Cortex of kidney (tissue), 1 donor: ENCODE measurements around the gene ITGA6.
"Not testable (repeated sequence)": the region's sequence is repeated elsewhere in the genome, so short reads cannot be mapped to it uniquely, and the experiment has no call there.

ENCODE experiments used
- DNase-seq: peaks from one replicate; lab custom pipeline; 2025; lab: John Stamatoyannopoulos, UW

ITGA6 gene

DNA sequence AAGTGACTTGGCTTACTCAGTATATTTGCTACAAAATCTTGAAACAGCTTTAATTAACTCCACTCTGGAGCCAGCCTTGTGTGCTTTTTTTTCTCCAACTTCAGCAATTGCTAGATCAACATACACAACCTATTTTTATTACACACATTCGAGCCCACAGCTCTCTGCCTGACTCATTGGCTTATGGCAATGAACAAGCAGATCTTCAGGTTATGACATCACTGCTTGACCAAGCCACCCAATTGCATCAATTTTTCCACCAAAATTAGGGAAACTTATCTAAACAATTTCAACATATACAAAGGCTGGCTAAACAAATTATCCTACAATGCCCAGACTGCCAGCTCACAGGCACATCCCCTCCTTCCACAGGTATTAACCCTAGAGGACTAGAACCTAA, 88.9 kb downstream of the ITGA6 start:
- no peak for DNase-seq

DNA sequence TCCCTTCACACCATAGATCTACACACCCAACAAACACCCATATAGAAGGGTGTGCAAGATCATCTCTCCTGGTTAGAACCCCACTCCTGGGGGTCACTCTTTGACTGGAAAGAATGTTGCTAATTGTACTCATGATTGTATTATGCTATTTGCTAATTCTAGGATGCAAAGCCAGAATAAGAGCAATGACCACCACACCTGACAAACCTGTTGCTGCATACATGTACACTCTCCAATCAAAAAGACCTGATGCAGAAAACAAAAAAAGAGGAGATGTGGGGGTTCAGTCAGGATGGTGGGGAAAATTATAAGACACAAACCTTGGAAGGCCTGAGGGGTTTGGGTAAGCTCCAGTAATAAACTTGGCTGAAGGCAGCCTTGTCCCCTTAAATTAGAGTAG, 91.6 kb downstream of the ITGA6 start:
- DNase-seq = no peak

DNA sequence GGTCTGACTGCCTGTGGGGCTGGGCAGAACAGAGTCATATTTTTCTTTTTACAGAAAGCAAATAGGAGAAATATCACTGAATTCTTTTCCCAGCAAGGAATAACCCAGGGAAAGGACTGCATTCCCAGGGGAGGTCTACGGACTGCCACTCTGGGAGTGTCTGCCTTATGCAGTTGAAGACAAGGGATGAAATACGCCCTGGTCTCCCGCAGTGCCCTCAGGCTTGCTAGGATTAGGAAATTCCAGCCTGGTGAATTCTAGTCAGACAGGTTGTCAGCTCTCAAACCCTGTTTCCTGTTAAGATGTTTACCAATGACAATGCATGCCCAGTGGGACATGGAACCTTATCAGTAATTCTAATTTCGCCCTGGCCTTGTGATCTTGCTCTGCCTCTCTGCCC, 98.2 kb downstream of the ITGA6 start:
- DNase-seq = no peak

DNA sequence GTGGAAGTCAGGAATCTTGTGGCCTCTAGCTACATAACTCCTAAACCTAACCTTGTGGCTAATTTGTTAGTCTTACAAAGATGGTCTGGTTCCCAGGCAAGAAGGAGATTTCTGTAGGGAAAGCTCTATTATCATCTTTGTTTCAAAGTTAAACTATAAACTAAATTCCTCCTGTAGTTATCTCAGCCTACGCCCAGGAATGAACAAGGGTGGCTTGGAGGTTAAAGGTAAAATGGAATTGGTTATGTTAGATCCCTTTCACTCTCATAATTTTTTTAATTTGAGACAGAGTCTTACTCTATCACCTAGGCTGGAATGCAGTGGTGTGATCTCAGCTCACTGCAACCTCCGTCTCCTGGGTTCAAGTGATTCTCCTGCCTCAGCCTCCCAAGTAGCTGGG, 103.9 kb downstream of the ITGA6 start:
- no peak for DNase-seq

DNA sequence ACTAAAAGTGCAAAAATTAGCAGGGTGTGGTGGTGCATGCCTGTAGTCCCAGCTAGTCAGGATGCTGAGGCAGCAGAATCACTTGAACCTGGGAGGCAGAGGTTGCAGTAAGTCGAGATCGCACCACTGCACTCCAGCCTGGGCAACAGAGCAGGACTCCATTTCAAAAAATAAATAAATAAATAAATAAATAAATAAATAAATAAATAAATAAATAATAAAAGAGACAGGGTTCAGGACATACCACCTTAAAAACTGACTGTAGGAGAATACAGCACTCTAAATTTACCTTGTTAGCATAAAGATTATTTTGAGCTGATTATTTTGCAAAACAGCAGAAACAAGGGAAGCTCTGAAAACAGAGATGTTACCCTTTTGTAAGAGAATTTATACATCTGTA, 105.1 kb downstream of the ITGA6 start:
- not testable (repeated sequence) for DNase-seq

DNA sequence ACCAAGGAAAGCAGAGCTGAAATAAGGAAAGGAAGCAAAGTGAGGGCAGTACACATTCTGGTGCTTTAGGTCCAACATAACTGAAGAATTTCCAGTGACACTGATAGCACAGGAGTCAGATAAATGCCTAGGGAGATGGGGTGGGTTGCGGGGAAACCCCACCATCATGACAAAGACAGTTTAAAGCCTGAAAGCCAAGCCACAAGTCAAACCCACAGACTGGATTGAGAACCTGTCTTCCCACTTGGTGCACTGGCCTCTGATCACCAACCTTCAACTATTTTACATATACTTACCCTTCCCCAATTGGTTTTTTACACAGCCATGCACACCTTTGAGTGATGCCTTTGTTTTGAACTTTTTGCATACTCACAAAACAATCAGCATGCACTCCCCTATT, 106.3 kb downstream of the ITGA6 start:
- DNase-seq = no peak

DNA sequence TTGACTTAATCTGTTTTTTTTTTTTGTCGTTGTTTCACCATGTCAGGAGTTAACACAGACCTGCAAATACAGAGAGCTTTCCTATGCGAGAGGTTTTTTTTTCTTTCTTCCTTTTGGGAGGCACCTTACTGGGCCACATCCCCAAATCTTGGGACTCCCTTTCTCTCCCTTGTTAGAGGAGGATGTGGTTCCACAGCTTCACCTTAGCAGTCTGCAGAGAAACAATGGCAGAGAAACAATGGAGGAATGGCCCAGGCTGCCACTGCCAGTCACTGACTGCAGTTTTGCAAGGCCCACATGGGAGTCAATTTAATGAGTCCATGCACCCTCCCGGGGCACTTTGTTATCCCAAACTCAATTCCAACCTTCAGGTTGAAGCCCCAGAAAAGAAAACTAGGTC, 107.7 kb downstream of the ITGA6 start:
- no peak for DNase-seq

DNA sequence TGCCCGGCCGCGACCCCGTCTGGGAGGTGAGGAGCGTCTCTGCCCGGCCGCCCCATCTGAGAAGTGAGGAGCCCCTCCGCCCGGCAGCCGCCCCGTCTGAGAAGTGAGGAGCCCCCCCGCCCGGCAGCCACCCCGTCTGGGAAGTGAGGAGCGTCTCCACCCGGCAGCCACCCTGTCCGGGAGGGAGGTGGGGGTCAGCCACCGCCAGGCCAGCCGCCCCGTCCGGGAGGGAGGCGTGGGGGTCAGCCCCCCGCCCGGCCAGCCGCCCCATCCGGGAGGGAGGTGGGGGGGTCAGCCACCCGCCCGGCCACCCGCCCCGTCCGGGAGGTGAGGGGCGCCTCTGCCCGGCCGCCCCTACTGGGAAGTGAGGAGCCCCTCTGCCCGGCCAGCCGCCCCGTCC, 110.5 kb downstream of the ITGA6 start:
- DNase-seq = not testable (repeated sequence)

DNA sequence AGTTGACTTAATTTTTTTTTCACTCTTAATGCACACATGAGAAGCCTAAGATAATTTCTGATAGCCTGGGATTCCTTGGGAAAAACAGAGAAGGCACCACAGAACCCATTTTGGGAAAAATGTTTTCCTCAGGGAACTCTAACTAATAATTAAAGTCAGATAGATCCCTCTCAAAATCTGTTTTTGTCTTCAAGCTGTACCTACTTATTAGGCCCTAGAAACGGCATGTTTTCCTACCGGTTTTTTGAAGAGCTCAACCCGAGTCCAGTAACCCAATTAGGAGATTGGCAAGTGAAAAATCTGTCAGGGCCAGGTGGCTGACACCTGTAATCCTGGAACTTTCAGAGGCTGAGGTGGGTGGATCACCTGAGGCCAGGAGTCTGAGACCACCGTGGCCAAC, 112.4 kb downstream of the ITGA6 start:
- DNase-seq = no peak

DNA sequence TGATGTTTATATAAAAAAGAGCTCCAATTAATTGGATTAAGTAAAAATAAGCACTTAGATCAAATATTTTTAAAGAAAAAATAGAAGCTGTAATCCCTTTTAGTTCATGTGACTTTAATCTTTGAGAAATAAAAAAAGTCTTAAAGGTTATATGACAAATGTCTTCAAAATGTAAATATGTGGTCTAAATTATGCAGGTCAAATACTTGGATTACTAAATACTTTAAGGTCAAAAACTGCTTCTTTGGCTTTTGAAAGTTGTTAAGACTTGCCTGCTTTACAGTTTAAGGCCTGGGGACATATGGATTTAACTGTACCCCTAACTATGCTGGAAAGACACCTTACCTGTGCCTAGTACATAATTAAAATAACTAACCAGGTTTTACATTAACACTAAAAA, 113.0 kb downstream of the ITGA6 start:
- no peak for DNase-seq

DNA sequence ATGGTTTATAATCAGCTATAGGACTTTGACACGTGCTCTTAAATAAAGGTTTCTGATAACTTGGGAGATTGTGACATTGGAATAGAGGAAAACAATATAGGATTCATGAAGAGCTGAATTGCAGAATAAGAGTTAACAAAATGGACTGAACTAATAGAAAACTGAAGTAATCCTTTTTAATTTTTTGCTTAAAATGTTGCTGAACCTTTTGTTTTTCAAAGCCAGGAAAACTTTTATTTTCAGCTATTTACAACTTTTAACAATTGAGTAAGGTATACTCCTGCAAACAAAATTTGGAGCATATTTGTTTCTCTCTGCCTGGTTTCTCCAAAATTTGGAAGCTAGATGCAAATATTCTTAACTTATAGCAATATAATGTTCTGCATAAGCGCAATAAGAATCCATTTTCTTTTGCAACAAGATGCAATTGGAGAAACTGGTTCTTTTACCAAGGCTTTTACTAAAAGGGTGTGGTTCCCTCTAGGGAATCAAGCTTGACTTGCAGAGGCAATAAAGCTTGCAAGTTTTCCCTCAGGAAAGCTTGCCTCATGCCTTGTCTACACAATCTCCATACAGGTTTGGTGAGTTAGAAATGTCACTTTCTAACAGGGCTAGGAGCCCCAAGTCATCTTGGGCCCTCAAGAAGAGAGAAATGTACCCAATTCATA, 118.2 kb downstream of the ITGA6 start:
- no peak for DNase-seq

DNA sequence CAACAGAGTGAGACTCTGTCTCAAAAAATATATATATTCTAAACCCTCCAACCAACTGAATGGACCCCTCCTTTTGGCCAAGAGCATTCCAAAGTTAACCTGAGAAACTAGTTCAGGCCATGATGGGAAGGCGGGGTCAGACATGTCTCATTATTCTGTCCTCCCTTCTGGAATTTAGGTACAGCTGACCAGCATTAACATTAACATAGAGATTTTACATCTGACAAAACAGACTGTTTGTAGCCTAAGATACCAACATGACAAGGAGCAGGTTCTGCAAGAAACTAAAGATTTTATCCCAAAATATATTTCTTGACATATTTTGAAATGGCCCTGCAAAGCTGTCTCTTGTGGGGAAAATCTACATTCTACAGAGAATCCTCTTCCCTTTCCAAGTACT, 121.7 kb downstream of the ITGA6 start:
- DNase-seq = no peak

DNA sequence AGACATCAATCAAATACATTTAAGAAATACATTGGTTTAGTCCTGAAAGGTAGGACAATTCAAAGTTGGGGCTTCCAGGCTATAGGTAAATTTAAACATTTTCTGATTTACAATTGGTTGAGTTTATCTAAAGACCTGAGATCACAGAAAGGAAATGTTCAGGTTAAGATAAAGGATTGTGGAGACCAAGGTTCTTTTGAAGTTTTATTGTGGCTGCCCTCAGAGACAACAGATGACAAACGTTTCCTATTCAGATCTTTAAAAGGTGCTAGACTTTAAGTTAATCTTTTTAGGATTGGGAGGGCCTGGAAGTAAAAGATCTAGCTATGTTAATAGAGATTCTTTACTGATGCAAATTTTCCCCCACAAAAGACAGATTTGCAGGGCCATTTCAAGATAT, 122.4 kb downstream of the ITGA6 start:
- DNase-seq = not testable (repeated sequence)

DNA sequence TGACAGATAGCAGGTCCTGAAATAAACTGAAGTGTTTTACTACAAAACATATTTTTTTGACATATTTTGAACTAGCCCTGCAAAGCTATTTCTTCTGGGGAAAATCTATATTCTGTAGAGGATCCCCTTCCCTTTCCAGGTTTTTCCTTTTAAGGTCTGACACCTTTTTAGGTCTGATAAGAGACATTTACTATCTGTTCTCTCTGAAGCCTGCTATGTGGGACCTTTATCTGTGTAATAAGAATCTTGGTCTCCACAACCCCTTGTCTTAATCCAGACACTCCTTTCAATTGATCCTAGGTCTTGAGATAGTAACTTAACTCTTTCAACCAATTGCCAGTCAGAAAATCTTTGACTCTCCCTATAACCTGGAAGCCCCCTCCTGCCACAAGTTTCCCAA, 123.0 kb downstream of the ITGA6 start:
- no peak for DNase-seq

DNA sequence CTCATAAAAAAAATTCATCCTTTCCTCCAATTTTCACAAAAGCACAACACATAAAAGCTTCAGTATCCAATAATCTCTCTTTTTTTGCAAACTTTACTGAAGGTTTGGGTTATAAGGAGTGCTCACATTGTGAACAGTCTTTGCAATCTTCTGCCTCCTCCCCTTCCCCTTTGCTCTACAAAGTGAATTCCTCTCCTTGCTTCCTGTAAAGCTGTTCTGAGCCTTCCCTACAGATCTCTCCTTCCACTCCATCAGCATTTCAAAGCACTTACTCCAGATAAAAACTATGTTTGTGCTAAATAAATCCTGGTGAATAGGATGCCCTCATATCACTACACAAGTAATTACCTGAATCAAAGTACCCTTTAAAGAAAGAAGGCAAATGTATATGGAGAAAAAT, 123.9 kb downstream of the ITGA6 start:
- no peak for DNase-seq

DNA sequence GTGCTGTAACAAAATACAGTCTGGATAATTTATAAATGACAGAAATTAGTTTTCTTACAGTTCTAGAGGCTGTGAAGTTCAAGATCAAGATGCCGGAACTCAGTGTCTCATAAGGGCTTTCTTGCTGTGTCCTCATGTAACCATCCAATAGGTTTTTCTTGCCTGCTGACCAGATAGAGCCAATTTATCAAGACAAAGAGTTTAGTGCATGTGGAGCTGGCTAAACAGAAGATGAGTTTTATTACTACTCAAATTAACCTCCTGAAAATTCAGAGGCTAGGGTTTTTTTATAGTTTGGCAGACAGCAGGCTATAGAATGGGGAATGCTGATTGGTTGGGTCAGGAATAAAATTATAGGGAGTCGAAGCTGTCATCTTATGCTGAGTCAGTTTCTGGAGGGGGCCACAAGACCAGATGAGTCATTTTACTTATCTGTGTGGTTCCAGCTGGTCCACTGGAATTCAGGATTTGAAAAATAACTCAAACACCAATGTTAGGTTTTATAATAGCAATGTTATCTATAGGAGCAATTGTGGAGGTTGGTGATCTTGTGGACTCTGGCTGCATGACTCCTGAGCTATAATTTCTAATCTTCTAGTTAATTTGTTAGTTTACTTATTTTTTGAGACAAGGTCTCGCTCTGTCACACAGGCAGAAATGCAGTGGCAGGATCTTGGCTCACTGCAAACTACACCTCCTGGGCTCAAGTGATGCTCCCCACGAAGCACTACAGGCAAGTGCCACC, 125.3 kb downstream of the ITGA6 start:
- no peak for DNase-seq

DNA sequence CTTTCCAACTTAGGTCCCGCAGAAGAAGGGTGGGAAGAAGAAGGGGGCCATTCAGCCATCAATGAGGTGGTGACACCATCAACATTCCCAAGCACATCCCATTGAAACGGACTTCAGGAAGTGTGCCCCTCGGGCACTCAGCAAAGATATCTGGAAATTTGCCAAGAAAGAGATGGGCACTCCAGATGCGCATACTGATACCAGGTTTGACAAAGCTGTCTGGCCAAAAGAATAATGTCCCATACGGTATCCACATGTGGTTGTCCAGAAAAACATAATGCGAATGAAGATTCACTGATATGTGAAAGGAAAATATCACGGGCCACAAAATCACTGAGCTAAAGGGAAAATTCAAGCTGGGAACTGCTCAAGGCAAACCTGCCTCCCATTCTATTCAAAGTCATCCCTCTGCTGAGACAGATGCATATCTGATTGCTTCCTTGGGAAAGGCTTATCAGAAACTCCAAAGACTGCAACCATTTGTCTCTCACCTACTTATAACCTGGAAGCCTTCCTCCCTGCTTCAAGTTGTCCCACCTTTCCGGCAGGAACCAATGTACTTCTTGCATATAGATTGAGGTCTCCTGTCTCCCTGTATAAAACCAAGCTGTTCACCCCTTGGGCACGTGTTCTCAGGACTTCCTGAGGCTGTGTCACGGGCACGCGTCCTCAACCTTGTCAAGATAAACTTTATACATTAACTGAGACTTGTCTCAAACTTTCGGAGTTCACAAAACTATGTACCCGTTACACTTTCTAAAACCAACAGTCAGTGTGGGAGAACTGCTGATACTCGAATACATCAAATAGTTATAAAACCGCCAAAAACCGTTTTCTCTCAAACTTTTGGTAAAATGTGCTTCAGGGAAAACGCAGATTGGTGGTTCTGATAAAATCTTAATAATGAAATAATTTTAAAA, 127.2 kb downstream of the ITGA6 start:
- no peak for DNase-seq

DNA sequence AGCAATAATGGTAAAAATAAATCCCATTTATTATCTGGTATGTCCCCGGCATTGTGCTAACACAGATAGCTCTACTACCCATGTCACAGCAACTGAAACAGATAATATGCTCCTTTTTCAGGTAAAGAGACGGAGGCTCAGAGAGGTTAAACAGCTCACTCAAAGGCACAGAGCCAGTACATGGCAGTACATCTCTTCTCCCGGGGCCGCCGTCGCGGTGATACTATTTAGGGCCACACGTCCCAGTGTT, 127.8 kb downstream of the ITGA6 start:
- DNase-seq = no peak
